ENCODE measurements around the gene MGAT5. TPM values are rescaled to one million over a fixed set of nuclear protein-coding genes. Genes with fewer than 3 reads are reported as not detected.

Gene MGAT5
- total RNA-seq, 2 experiments from 2014 or later: 60.8 to 68.0 TPM

DNA sequence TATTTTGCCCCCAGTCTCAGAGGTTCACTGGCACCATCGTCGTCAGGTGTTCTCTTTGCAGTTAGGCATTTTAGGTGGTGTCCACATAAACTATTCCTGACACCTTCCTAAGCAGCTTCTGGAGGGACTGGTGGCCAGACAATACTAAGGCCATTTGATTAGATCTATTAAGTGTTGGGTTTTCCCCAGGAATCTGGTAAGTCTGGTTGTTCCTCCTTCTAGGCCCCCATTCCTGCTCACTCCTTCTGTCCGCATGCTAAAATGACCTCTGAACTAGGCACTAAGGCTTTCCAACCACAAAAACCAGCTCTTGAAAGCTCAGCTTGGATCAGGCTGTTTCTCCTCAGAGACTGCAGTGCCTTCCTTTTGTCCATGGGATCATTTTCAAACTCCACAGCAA lies 100.7 kb downstream of the MGAT5 start:
- H3K4me2 ChIP-seq (ENCODE audit: low read length): no peak overlapping the region
- no peak overlapping the region for H3K4me3 ChIP-seq (ENCODE audit: low read depth, low read length, poor library complexity, severe bottlenecking)
- peaks cover 80% of the 10 kb centered on the region for H3K36me3 ChIP-seq (ENCODE audit: insufficient read depth, low read length)
- CTCF ChIA-PET (ENCODE audit: unreplicated experiment): no interaction called here
- no peaks in the 10 kb centered on the region for H3K9me2 ChIP-seq (ENCODE audit: insufficient read depth, low read length)
- H3K4me1 ChIP-seq (ENCODE audit: insufficient read depth, low read length, poor library complexity, severe bottlenecking): no peaks in the 10 kb centered on the region
- H2AFZ ChIP-seq (ENCODE audit: low read length): no peak overlapping the region
- no peaks in the 10 kb centered on the region for H3K79me2 ChIP-seq (ENCODE audit: insufficient read depth, low read depth, low read length)
- POLR2A ChIA-PET: no interaction called here
- H3K27ac ChIP-seq (ENCODE audit: low read depth, low read length, poor library complexity, severe bottlenecking): no peak overlapping the region
- BruUV-seq (replicated peaks): no TSS peak
- H3K9me3 ChIP-seq (ENCODE audit: low read length): no peaks in the 10 kb centered on the region
- no peak for TF ChIP-seq EZH2phosphoT487 (IDR thresholded peaks at IDR 0.05; ENCODE audit: borderline replicate concordance, low read depth, low read length)
- TF ChIP-seq, protein P1, sequence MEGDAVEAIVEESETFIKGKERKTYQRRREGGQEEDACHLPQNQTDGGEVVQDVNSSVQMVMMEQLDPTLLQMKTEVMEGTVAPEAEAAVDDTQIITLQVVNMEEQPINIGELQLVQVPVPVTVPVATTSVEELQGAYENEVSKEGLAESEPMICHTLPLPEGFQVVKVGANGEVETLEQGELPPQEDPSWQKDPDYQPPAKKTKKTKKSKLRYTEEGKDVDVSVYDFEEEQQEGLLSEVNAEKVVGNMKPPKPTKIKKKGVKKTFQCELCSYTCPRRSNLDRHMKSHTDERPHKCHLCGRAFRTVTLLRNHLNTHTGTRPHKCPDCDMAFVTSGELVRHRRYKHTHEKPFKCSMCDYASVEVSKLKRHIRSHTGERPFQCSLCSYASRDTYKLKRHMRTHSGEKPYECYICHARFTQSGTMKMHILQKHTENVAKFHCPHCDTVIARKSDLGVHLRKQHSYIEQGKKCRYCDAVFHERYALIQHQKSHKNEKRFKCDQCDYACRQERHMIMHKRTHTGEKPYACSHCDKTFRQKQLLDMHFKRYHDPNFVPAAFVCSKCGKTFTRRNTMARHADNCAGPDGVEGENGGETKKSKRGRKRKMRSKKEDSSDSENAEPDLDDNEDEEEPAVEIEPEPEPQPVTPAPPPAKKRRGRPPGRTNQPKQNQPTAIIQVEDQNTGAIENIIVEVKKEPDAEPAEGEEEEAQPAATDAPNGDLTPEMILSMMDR (conservative IDR thresholded peaks at IDR 0.05; ENCODE audit: low read length): no peak
- H4K20me1 ChIP-seq (ENCODE audit: insufficient read depth, low read length): no peaks in the 10 kb centered on the region
- intact Hi-C loops (cut with micrococcal nuclease; ENCODE audit: unreplicated experiment): no loop called here
- no peak for DNase-seq (ENCODE audit: low spot score)

DNA sequence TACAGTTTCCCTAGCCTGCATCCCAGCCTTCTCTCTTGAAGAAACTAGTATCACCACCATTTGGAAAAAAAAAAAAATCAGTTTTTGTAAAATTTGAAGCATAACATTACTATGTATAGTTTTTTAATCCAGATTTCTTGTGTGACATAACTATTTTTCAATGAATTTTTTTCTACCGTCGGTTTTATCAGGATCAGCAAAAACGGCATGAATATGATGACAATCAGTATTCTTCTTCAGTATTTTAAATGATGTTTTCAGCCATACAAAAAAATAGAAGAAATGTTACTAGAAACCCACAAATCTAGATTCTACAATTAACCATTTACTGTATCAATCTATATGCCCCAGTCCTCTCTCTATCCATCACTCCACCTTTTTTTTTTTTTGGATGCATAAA lies 103.9 kb downstream of the MGAT5 start:
- intact Hi-C loops (cut with micrococcal nuclease; ENCODE audit: unreplicated experiment): no loop called here
- DNase-seq (ENCODE audit: low spot score): no peak
- no peaks in the 10 kb centered on the region for H4K20me1 ChIP-seq (ENCODE audit: insufficient read depth, low read length)
- ChIA-PET POLR2A (no interaction called here), CTCF (ENCODE audit: unreplicated experiment) (no interaction called here)
- H3K4me3 ChIP-seq (ENCODE audit: low read depth, low read length, poor library complexity, severe bottlenecking): no peak overlapping the region
- no peaks in the 10 kb centered on the region for H3K4me1 ChIP-seq (ENCODE audit: insufficient read depth, low read length, poor library complexity, severe bottlenecking)
- H2AFZ ChIP-seq (ENCODE audit: low read length): no peak overlapping the region
- no peaks in the 10 kb centered on the region for H3K9me2 ChIP-seq (ENCODE audit: insufficient read depth, low read length)
- no peak overlapping the region for H3K4me2 ChIP-seq (ENCODE audit: low read length)
- peaks cover 73% of the 10 kb centered on the region for H3K36me3 ChIP-seq (ENCODE audit: insufficient read depth, low read length)
- no TSS peak for BruUV-seq (replicated peaks)
- TF ChIP-seq, protein P1 (conservative IDR thresholded peaks at IDR 0.05; ENCODE audit: low read length): no peak
- no peak for TF ChIP-seq EZH2phosphoT487 (IDR thresholded peaks at IDR 0.05; ENCODE audit: borderline replicate concordance, low read depth, low read length)
- H3K27ac ChIP-seq (ENCODE audit: low read depth, low read length, poor library complexity, severe bottlenecking): no peak overlapping the region
- no peaks in the 10 kb centered on the region for H3K79me2 ChIP-seq (ENCODE audit: insufficient read depth, low read depth, low read length)
- no peaks in the 10 kb centered on the region for H3K9me3 ChIP-seq (ENCODE audit: low read length)

DNA sequence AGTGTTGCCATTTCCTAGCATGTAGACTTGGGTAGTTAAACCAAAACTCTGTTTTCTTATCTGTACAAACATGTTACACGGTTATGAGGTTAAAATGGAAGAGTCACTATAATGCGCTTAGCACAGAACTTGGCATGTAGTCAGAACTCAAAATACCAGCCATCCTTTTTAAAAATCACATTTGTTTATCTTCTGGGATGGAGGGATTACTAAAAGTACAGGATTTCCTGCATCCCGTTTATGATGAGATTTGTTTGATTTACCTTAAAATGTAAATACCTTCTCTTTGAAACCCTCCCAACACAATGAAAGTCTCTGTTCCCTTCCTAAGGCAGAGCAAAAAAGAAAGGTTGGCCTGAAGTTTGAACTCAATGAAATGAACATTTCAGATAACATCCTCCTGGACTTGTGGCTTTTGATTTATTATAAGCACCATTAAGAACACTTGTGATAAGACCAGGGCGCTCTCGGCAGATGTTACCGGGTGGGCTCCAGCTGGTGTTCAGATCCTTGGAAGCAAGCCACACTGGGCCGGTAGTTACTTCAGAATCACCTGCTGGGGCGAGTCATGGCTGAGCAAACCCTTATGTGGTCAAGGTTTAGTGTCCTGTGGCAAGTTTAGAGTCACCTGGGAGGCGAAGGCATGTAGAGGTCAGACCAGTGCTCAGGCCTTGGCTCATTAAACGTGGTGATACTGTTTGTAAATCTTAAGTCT lies 105.7 kb downstream of the MGAT5 start:
- no peaks in the 10 kb centered on the region for H3K9me3 ChIP-seq (ENCODE audit: low read length)
- BruUV-seq (replicated peaks): no TSS peak
- no peaks in the 10 kb centered on the region for H3K79me2 ChIP-seq (ENCODE audit: insufficient read depth, low read depth, low read length)
- no peak for TF ChIP-seq EZH2phosphoT487 (IDR thresholded peaks at IDR 0.05; ENCODE audit: borderline replicate concordance, low read depth, low read length)
- TF ChIP-seq, protein P1 (conservative IDR thresholded peaks at IDR 0.05; ENCODE audit: low read length): no peak
- H4K20me1 ChIP-seq (ENCODE audit: insufficient read depth, low read length): no peaks in the 10 kb centered on the region
- no peaks in the 10 kb centered on the region for H3K9me2 ChIP-seq (ENCODE audit: insufficient read depth, low read length)
- H3K4me2 ChIP-seq (ENCODE audit: low read length): no peak overlapping the region
- H3K36me3 ChIP-seq (ENCODE audit: insufficient read depth, low read length): peaks cover 84% of the 10 kb centered on the region
- DNase-seq (ENCODE audit: low spot score): no peak
- no peak overlapping the region for H3K4me3 ChIP-seq (ENCODE audit: low read depth, low read length, poor library complexity, severe bottlenecking)
- H3K27ac ChIP-seq (ENCODE audit: low read depth, low read length, poor library complexity, severe bottlenecking): no peak overlapping the region
- ChIA-PET POLR2A (no interaction called here), CTCF (ENCODE audit: unreplicated experiment) (no interaction called here)
- no peaks in the 10 kb centered on the region for H3K4me1 ChIP-seq (ENCODE audit: insufficient read depth, low read length, poor library complexity, severe bottlenecking)
- intact Hi-C loops (cut with micrococcal nuclease; ENCODE audit: unreplicated experiment): no loop called here
- no peak overlapping the region for H2AFZ ChIP-seq (ENCODE audit: low read length)
